HG03565 (cell line): ENCODE data around the gene CD58.

Experiments
- ATAC-seq: cut with Tn5 transposase; IDR thresholded peaks from one replicate; pipeline ENCODE4 v1.9.1; 2021; ENCODE audit warnings: mild to moderate bottlenecking, moderate library complexity; ENCODE audit not compliant: unreplicated experiment

CD58 gene

DNA sequence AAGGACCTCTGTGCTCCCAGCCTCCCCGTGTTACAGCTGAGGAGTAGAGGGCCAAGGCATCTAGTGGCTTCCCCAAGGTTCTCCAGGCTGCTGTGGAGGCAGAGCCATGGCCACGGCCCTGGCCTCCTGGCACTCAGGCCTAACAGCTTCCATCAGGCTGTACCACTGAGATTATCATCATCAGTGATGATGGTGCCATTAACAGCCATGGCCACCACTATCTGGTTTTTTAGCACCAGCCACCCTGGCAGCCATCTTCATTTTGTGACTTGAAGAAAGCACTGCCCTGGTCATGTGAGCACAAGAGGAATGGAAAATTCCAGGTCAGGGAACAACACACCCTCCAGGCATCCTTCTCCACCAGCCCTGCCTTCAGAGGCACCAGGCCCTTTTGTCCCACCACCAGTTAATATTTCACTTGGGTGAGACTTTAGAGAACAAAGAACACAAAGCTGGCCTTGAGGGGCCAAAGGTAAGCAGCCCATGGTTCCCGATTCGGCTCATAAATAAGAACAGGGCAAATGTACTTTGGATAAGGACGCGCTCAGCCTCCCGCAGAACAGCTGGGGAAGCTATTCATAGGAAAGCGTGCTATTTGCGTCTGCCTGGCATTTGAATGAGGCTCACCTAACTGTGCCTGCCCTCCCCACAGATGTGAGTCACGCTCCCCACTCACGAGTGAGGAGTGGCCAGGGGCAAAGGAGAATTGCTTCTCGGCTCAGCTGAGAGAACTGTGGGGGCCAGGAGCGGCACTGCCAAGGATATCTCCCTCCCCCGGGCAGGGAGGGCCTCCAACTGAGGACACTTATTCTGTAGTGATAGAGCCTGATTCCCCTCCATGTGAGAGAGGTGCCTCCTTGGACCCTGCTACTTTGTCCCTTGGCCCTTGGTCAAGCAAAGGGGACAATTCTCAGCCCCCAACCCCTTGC, 95.6 kb downstream of the CD58 start:
- ATAC-seq, result no peak

DNA sequence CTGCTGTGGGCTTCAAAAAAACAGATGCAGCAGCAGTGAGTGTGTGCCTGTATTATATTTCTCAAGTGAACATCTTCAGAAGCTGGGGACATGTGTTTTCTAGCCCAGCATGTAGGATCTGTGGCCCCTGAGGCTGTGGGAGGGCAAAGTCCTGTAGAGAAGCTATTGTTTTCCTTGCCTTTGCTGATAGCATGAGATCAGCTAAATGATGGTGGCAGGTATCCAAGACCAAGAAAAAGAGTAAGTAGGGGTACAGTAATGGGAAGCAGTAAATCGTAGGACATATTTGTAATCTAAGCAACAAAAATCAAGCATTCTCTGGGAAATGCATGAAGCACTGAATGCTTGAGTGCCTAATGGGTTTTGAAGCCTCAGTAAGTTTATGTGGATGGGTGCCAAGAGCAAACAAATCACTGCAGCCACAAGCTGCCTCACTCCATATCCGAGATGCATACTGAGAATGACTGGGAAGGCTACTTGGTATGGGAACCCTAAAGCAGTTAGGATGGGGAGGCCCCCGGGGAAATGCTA, 98.3 kb downstream of the CD58 start:
- no peak for ATAC-seq

DNA sequence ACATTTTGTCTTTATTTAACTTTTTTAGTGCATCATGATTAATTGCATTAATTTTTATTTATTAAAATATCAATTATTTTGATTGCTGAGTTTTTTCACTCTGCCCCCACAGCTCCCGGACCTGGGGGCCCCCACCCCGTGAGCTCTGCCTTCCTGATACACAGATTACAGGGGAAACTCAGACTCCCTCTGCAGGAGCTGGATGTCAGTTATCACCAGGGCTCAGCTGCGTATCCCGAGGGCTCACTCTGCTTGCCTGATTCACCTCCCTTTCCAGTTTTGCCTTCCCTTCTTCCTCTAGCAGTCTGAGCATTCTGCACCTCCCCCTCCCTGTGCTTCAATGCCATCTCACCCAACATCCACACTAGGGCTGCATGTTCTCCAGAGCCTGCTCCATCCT, 99.6 kb downstream of the CD58 start:
- no peak for ATAC-seq

DNA sequence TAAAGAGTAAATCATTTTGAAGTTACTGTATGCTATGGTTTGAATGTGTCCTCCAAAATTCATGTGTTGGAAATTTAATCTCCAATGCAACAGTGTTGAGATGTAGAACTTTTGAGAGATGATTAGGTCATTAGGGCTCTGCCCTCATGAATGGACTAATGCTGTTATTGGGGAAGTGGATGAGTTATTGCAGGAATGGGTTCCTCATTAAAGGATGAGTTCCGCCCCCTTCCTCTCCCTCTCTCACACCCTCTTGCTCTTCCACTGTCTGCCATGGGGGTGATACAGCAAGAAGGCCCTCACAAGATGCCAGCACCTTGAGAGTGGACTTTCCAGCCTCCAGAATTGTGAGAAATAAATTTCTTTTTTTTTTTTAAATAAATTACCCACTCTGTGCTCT, 100.2 kb downstream of the CD58 start:
- no peak for ATAC-seq

DNA sequence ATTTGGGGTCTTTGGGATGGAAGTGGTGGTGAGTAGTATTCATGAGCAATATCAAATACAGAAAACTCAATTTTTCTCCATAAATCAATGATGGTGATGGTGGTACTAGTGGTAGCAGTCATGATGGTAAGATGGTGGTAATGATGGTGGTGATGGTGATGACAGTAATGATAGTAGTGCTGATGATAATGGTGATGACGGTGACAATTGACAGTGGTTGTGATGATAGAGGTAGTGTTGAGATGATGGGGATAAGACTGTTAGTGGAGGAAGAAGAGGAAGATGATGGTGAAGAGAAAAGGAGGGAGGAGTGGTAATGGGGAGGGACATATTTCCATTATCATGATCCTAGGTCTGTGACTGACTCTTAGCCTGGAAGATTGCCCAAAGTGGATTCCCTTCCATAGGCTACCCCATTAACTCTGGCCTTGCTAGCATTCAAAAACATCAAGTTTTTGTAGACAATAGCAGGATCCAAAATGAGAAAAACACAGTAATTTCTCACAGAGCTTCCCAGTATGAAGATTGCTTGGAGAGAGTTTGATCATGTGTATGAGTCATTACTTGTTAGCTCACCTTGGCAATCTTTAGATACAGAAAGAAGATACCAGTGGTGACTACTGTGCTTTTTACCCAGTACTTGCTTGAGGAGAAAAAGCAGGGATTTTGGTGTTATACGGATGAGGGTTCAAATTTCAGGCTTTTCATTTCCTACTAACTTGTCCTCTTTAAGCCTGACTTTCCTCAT, 103.8 kb downstream of the CD58 start:
- ATAC-seq, result no peak

DNA sequence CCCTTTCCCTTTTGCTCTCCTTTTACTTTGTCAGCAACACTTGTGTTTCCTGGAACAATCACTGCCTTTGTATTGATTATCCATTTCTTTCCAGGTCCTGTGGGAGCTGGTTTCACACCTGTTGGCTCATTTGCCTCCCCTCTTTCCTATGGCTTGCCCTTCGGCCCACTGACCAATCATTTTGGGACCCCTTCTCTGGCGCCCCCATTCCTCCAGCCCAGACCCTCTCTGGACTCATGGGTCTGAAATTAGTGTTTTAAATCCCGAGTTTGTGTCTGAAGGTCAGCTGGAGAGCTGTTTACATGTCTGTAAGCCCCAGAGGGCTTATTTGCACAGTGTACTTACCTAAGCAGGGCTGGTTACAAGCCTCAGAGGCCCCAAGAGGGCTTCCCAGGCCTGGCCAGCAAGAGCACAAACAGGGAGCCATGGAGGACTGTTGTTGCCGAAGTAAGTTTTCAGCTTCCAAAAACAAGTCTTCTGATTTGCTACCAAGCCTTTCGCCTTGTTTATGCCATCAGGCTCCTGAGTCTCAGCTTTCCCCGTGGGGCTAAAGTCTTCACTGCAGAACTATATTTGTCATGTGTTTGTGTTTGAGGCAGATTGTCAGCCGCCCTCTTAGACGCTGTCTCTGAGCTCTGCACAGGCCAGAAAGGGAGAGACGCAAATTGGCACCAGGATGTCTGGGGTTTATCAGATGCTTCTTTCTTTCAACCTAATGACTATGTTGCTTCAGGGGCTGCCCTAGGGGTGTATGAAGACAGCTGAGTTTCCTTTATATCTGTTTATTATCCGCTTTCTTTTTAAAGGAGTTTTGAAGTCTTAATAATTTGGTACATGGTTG, 104.8 kb downstream of the CD58 start:
- no peak for ATAC-seq

DNA sequence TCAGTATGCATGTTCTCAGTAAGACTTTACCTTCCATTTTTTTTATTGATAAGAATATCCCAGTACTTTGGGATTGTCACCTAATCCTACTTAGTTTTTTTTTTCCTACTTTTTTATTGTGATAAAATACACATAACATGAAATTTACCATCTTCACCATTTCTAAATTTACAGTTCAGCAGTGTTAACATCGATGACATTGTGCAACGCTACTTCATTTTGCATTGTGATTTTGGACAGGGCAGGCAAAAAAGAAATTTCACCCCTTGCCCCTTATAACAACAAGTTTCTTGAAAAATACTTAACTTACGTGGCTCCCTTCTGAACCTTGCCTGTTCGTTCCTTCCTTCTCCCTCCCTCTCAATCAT, 105.4 kb downstream of the CD58 start:
- ATAC-seq, result no peak
